ENCODE measurements around the gene FUT8.
A peak's percentile ranks its signal among the peaks of the same experiment; 100 is the strongest.

FUT8 gene

GRCh38 chr14:65412032-65412846, at the start of gene FUT8:
Gene FUT8 (plus strand): TSS chr14:65412730. CDS start chr14:65561564, 148,834 bp downstream.
- peak; percentile 74 for TF ChIP-seq CTCF (conservative IDR thresholded peaks at IDR 0.05; ENCODE audit: low read depth)
- peak; percentile 84 for DNase-seq (ENCODE audit: low spot score)
- H3K27ac ChIP-seq = peak within 1 kb of the TSS; percentile 94
- ChIA-PET CTCF (interaction anchor here (0.6 to 3.6 kb wide), 14 partner anchors 12 to 992 kb away, joined by 3 to 23 read pairs (median 4); no protein-coding TSS in a partner anchor), POLR2A (ENCODE audit: low non-redundant PET) (interaction anchor here (0.6 to 0.8 kb wide), 2 partner anchors 244 to 255 kb away, joined by 3 to 5 read pairs; no protein-coding TSS in a partner anchor)

DNA sequence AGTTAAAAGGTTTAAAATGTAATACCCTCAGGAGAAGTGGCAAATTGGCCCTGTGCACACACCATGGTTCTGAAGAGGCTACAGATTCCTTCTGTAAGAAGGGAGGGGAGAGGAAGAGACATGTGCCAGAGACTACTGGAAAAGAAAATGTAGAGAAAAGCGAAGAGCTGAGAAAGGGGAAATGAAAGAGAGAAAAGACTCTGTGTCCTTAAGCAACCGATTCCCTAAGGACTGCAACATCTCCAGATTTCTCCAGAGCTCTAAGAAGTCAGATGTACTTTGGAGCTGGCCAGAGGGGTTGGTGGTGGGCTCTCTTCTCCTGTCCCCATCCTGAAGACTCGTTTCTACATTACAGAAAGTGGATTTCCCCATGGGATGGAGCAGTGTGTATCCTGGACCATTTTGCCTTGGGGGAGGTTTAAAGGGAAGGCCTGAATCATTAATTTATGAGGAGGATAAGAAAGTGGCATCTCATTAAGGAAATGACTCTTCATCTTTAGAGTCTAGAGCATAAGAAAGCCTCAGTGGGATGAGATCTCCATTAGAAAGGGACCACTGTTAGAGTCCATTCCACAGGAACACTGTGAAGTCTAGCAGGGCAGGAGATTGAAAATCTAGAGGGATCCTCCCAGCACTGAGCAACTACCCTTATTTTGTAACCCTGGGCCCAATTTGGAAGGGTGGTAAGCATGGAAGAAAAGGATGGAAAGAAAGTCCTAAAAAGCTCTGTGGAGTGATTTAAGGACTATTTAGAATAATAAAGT, 45.5 kb upstream of the FUT8 start:
- TF ChIP-seq CTCF (conservative IDR thresholded peaks at IDR 0.05; ENCODE audit: low read depth) = no peak
- POLR2A ChIA-PET (ENCODE audit: low non-redundant PET) = no interaction called here
- no peak for DNase-seq (ENCODE audit: low spot score)
- no peak overlapping the region for H3K27ac ChIP-seq
- CTCF ChIA-PET = no interaction called here

GRCh38 chr14:65369560-65369959, 43.0 kb upstream of the FUT8 start:
- TF ChIP-seq CTCF (conservative IDR thresholded peaks at IDR 0.05; ENCODE audit: low read depth) = no peak
- ChIA-PET CTCF (no interaction called here), POLR2A (ENCODE audit: low non-redundant PET) (no interaction called here)

DNA sequence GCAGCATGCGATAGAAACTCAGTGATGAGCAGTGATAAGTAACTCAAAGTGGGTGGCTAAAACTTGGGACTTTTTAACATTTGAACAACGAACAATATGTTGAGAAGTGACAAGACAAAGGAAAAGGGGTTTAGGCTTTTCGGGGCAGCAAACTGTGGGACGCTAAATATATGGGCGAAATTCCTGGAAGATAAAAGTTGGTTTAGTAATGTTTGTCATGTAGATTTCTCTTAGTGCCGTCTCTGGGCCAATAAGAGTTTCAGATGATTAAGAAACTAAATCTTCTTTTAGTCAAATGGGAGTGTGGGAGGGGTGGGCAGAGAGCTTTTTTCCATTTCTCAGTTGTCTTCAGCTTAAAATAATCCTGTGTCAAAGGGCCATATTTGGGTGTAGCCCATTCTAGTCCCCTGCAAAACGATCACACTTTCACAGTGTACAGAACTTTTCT, 41.7 kb upstream of the FUT8 start:
- no peak for DNase-seq (ENCODE audit: low spot score)
- ChIA-PET POLR2A (ENCODE audit: low non-redundant PET) (no interaction called here), CTCF (no interaction called here)
- TF ChIP-seq CTCF (conservative IDR thresholded peaks at IDR 0.05; ENCODE audit: low read depth) = no peak
- H3K27ac ChIP-seq = no peak overlapping the region

More at GRCh38 chr14:65369560-65369959, 43.0 kb upstream of the FUT8 start:
- no peak overlapping the region for H3K27ac ChIP-seq
- no peak for DNase-seq (ENCODE audit: low spot score)

DNA sequence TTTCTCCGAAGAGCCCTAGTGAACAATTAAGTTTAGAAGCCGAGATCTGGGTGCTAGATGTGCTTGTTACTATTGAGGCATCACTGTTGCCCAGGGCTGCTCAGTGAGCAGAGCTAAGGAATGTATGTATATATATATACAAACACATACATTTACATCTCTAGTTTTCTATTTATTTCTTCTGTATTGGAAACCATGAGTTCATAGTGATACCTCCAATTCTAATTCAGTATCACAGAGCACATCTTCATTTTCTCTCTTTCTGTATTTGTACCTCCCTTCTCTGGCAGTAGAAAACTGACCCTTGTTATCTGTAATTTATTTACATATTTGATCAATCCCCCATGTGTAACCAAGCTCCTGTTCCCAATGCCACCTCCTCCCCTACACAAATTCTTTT, 40.7 kb upstream of the FUT8 start:
- H3K27ac ChIP-seq = no peak overlapping the region
- ChIA-PET POLR2A (ENCODE audit: low non-redundant PET) (no interaction called here), CTCF (no interaction called here)
- no peak for TF ChIP-seq CTCF (conservative IDR thresholded peaks at IDR 0.05; ENCODE audit: low read depth)
- no peak for DNase-seq (ENCODE audit: low spot score)

DNA sequence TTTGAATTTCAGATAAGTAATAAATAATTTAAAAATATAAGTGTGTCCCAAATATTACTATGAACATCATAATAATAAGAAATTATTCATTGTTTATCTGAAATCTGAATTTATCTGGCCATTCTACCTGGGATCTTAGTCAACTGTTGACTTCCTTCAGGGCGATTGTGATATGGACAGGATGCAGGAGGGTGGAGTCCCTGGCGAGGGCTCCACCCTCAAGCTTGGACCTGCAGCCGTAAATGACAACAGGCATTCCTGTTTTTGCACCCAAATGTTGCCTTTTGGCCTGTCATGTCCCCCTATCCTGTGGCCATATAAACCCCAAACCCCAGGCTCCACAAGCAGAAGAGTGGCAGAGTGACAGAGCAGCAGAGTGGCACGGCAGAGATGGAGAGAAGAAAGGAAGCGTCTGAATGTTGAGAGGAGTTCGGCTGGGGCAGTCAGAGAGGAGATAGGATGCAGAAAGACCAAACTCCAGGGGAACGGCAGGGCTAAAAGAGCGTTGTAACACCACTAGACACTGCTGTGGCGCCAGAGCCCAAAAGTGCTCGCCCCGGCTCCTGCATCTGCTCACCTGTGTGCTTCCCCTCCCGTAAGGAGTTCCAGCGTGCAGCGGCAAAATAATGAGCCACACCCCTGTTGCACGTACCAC, 39.4 kb upstream of the FUT8 start:
- DNase-seq (ENCODE audit: low spot score) = no peak
- no peak overlapping the region for H3K27ac ChIP-seq
- CTCF ChIA-PET = interaction anchor here (0.6 to 1.7 kb wide), 2 partner anchors 24 to 209 kb away, joined by 3 read pairs; no protein-coding TSS in a partner anchor
- no peak for TF ChIP-seq CTCF (conservative IDR thresholded peaks at IDR 0.05; ENCODE audit: low read depth)
- POLR2A ChIA-PET (ENCODE audit: low non-redundant PET) = no interaction called here

All from RWPE1 (cell line).